ENCODE data around the gene DIO2. TPM values are rescaled to one million over a fixed set of nuclear protein-coding genes. Genes with fewer than 3 reads are reported as not detected.

The DIO2 gene
- total and polyA plus RNA-seq, 9 of the 15 experiments (the other 6 are each of a cell fraction or from before 2014, with no cell fraction given) = not detected

DNA sequence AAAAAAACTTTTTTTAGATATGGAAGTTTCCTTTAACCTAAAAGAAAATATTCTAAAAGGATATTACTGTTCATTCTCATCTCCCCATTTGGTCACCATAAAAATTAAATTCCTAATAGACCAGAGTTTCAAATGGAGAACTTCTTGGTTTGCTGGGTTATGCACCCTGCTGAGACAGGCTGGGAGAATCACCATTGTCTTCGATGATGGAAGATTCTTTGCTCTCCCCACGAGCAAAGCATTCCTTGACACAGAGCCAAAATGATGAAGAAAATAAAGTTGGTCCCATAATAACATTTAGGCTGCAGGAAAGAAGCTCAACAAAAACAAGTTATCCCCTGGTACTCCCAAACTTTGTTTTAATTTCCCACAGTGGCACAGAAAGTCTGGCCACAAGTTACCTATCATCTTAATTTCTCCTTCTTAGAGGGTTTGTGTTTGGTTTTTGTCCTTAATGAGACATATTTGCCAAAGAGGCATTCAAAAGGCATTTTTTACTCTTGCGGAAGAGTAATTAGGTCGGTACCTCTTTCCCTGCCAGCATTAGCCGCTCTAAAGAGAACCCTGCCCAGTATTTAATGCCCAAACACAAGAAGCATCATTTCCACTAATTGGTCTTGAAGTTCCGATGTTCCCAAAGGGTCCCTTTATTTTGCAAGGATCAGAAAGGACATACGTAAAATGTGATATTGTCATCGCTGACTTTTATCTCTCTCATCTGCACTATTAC lies 4.8 kb downstream of the DIO2 start:
- DNase-seq (ENCODE audit: extremely low read depth in 1 of 4, low spot score in 3 of 4) = no peak
- TF ChIP-seq FOXA3 (CRISPR knock-in tag; conservative IDR thresholded peaks at IDR 0.05 in 1 of 2, IDR thresholded peaks at IDR 0.05 in 1 of 2) = no peak
- TF ChIP-seq POLR2G (IDR thresholded peaks at IDR 0.05; ENCODE audit: low read depth, low read length) = no peak
- TF ChIP-seq CBX5 (IDR thresholded peaks at IDR 0.05; ENCODE audit: borderline replicate concordance, low read depth) = no peak
- TF ChIP-seq SIN3B (IDR thresholded peaks at IDR 0.05; ENCODE audit: low read depth) = no peak
- TF ChIP-seq GABPB1 (CRISPR knock-in tag; IDR thresholded peaks at IDR 0.05) = no peak
- TF ChIP-seq, protein P1, sequence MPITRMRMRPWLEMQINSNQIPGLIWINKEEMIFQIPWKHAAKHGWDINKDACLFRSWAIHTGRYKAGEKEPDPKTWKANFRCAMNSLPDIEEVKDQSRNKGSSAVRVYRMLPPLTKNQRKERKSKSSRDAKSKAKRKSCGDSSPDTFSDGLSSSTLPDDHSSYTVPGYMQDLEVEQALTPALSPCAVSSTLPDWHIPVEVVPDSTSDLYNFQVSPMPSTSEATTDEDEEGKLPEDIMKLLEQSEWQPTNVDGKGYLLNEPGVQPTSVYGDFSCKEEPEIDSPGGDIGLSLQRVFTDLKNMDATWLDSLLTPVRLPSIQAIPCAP (CRISPR knock-in tag; IDR thresholded peaks at IDR 0.05; ENCODE audit: borderline replicate concordance) = no peak
- ATAC-seq = no peak
- in situ Hi-C loops (cut with MboI) = no loop called here
- Histone ChIP-seq H3K4me3 (no peak overlapping the region), H3K27ac (ENCODE audit: extremely low read depth, low read depth, low read length) (no peak overlapping the region), H3K36me3 (ENCODE audit: control insufficient read depth, insufficient read depth, low read length) (no peaks in the 10 kb centered on the region), H3K27me3 (ENCODE audit: control insufficient read depth in 2 of 2, insufficient read depth in 2 of 2, low read length in 2 of 2) (no peaks in the 10 kb centered on the region), H3K9me3 (replicated peaks; ENCODE audit: control insufficient read depth, insufficient read depth, low read depth, low read length) (no peaks in the 10 kb centered on the region), H2AFZ (ENCODE audit: low read depth, low read length) (no peak overlapping the region), H4K20me1 (replicated peaks; ENCODE audit: control insufficient read depth, insufficient read depth, low read length) (no peaks in the 10 kb centered on the region), H3K4me2 (ENCODE audit: insufficient read depth, low read length) (no peak overlapping the region), H3K9ac (ENCODE audit: insufficient read depth in 1 of 2, low read depth in 2 of 2, low read length in 2 of 2) (no peak overlapping the region), H3K4me1 (replicated peaks in 1 of 2; ENCODE audit: control insufficient read depth in 2 of 2, insufficient read depth in 2 of 2, low read length in 2 of 2) (no peaks in the 10 kb centered on the region), H3K9me1 (ENCODE audit: control insufficient read depth, insufficient read depth, low read length) (no peaks in the 10 kb centered on the region), H3K79me2 (ENCODE audit: control insufficient read depth, insufficient read depth, low read length) (no peaks in the 10 kb centered on the region)
- CTCF ChIA-PET (ENCODE audit: low intra/inter-chr PET ratio) = no interaction called here
- POLR2A ChIA-PET = no interaction called here
- FAIRE-seq = no peak
- BruUV-seq (replicated peaks) = no TSS peak
- intact Hi-C loops (cut with micrococcal nuclease) = no loop called here
- 2% methylated on average over 7 of the region's 8 CpGs for WGBS (ENCODE audit: insufficient coverage, low coverage, missing lambda C conversion rate)
